ENCODE measurements around the gene PARD3B. TPM values are rescaled to one million over a fixed set of nuclear protein-coding genes. Genes with fewer than 3 reads are reported as not detected.

Gene PARD3B
- total and polyA plus RNA-seq, 2 of the 4 experiments (the other 2 are of a cell fraction), result 3.3 to 15.6 TPM

DNA sequence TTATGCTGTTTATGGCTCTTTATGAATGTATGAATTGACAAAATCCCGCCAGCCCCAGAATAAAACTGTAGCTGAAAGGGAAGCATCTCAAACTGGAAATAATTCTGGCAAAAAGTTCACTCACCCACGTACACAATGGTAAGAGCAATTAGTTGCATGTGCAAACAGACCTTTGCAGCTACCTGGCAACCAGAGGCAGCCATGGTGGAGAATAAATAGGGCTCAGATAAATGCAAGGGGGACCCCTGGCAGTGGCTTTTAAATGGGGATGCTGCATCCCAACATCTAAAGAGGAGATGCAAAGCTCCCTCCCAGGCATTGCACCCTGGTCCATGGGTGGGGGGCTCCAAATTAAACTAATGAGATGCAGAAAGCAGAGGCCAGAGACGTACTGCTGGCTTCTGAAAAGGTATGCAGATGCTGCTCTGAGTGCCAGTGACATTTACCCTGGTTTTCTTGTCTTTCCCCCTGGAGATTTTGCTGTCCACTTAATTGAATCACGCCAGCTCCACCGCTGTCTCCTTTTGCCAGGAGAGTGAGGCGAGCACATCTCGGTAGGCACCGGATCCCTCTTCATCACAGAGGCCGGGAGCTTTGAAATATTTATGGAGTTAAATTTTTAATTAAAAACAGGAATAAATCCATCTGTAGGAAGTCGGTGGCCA, 1010.4 kb downstream of the PARD3B start:
- dilution Hi-C loops (cut with HindIII; ENCODE audit: low sequenced_read_pairs, unreplicated experiment) (no loop called here), intact Hi-C loops (cut with micrococcal nuclease) (no loop called here), in situ Hi-C loops (cut with MboI; ENCODE audit: low sequenced_read_pairs) (no loop called here)
- H3K27ac ChIP-seq (ENCODE audit: insufficient read depth, low read length), result no peak overlapping the region
- no peak overlapping the region for H2AK9ac ChIP-seq (replicated peaks; ENCODE audit: low read depth, low read length, poor library complexity)
- H2BK20ac ChIP-seq (ENCODE audit: low read depth, low read length), result no peak overlapping the region
- no peak overlapping the region for H3K23ac ChIP-seq (ENCODE audit: low read depth, low read length)
- H3K27me3 ChIP-seq (ENCODE audit: control insufficient read depth, insufficient read depth, low read length), result no peaks in the 10 kb centered on the region
- no peaks in the 10 kb centered on the region for H3K79me1 ChIP-seq (ENCODE audit: low read depth in 1 of 2, low read length in 2 of 2)
- no peaks in the 10 kb centered on the region for H3K36me3 ChIP-seq (ENCODE audit: control insufficient read depth, insufficient read depth, low read length)
- ChIA-PET POLR2A (ENCODE audit: unreplicated experiment) (no interaction called here), CTCF (no interaction called here)
- no peaks in the 10 kb centered on the region for H4K20me1 ChIP-seq (ENCODE audit: insufficient read depth, low read length)
- no peaks in the 10 kb centered on the region for H3K9me1 ChIP-seq (ENCODE audit: insufficient read depth, low read length)
- H4K8ac ChIP-seq (ENCODE audit: low read depth in 2 of 2, low read length in 2 of 2), result no peak overlapping the region
- H3K9me3 ChIP-seq (ENCODE audit: control insufficient read depth, insufficient read depth, low read length), result no peaks in the 10 kb centered on the region
- ATAC-seq (ENCODE audit: low read depth) (no peak), DNase-seq (no peak)
- no peak overlapping the region for H2AK5ac ChIP-seq (ENCODE audit: low read depth, low read length)
- H3K4me3 ChIP-seq (ENCODE audit: insufficient read depth, low read depth, low read length), result no peak overlapping the region
- no peak overlapping the region for H2AFZ ChIP-seq (replicated peaks; ENCODE audit: low read length, poor library complexity)
- no peaks in the 10 kb centered on the region for H3K4me1 ChIP-seq (ENCODE audit: control insufficient read depth, insufficient read depth, low read length)
- no TSS peak for BruUV-seq (replicated peaks)
- H3K18ac ChIP-seq (ENCODE audit: low read depth, low read length), result no peak overlapping the region
- no peak overlapping the region for H3K56ac ChIP-seq (ENCODE audit: extremely low read depth, insufficient read depth, low read length)
- H3K14ac ChIP-seq (replicated peaks; ENCODE audit: low read depth, low read length), result no peak overlapping the region
- TF ChIP-seq MXI1 (IDR thresholded peaks at IDR 0.05; ENCODE audit: borderline replicate concordance, low read depth, low read length), result no peak
- TF ChIP-seq RFX5 (IDR thresholded peaks at IDR 0.05; ENCODE audit: low read depth, low read length), result no peak
- no peak for TF ChIP-seq MAZ (IDR thresholded peaks at IDR 0.05; ENCODE audit: borderline replicate concordance, low read depth, low read length)
- TF ChIP-seq, protein P1, sequence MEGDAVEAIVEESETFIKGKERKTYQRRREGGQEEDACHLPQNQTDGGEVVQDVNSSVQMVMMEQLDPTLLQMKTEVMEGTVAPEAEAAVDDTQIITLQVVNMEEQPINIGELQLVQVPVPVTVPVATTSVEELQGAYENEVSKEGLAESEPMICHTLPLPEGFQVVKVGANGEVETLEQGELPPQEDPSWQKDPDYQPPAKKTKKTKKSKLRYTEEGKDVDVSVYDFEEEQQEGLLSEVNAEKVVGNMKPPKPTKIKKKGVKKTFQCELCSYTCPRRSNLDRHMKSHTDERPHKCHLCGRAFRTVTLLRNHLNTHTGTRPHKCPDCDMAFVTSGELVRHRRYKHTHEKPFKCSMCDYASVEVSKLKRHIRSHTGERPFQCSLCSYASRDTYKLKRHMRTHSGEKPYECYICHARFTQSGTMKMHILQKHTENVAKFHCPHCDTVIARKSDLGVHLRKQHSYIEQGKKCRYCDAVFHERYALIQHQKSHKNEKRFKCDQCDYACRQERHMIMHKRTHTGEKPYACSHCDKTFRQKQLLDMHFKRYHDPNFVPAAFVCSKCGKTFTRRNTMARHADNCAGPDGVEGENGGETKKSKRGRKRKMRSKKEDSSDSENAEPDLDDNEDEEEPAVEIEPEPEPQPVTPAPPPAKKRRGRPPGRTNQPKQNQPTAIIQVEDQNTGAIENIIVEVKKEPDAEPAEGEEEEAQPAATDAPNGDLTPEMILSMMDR (conservative IDR thresholded peaks at IDR 0.05; ENCODE audit: low read depth, low read length), result no peak
- no peak for TF ChIP-seq RAD21 (IDR thresholded peaks at IDR 0.05; ENCODE audit: low read length)
- TF ChIP-seq POLR2A (IDR thresholded peaks at IDR 0.05; ENCODE audit: low read depth, low read length), result no peak
- no peak for TF ChIP-seq BHLHE40 (IDR thresholded peaks at IDR 0.05; ENCODE audit: low read depth, low read length)
- TF ChIP-seq, protein P2, sequence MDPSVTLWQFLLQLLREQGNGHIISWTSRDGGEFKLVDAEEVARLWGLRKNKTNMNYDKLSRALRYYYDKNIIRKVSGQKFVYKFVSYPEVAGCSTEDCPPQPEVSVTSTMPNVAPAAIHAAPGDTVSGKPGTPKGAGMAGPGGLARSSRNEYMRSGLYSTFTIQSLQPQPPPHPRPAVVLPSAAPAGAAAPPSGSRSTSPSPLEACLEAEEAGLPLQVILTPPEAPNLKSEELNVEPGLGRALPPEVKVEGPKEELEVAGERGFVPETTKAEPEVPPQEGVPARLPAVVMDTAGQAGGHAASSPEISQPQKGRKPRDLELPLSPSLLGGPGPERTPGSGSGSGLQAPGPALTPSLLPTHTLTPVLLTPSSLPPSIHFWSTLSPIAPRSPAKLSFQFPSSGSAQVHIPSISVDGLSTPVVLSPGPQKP (IDR thresholded peaks at IDR 0.05; ENCODE audit: borderline replicate concordance, low read depth, low read length), result no peak
- no peak for TF ChIP-seq SMC3 (IDR thresholded peaks at IDR 0.05; ENCODE audit: low read depth, low read length)
- H3K4me2 ChIP-seq (ENCODE audit: low read depth, low read length), result no peak overlapping the region
- WGBS, 2 experiments (ENCODE audit: extremely low coverage in 2 of 2, insufficient read length in 1 of 2), result 90% methylated on average over 1 of the region's 10 CpGs; no CpG with 5 or more reads in 1 of the 2 experiments
- no peak overlapping the region for H3K4ac ChIP-seq (ENCODE audit: low read depth, low read length)
- no peak overlapping the region for H2BK5ac ChIP-seq (ENCODE audit: low read depth, low read length, poor library complexity, severe bottlenecking)
- H2BK120ac ChIP-seq (ENCODE audit: low read depth, low read length), result no peak overlapping the region
- no peak overlapping the region for H4K91ac ChIP-seq (ENCODE audit: insufficient read depth, low read depth, low read length)
- no peak overlapping the region for H4K5ac ChIP-seq (ENCODE audit: low read depth, low read length)
- no peak overlapping the region for H3K9ac ChIP-seq (ENCODE audit: low read depth, low read length)
- H2BK15ac ChIP-seq (ENCODE audit: low read depth, low read length), result no peak overlapping the region
